GM12874 (cell line): ENCODE data around the gene ZNF469.

Source experiments
- TF ChIP-seq, protein P1 (sequence below): IDR thresholded peaks from 2 replicates; pipeline ENCODE4 v1.5.1; 2011; ENCODE audit warnings: low read depth, mild to moderate bottlenecking, control low read depth, low read length, moderate library complexity; ENCODE audit not compliant: insufficient read depth

The ZNF469 gene

GRCh38 chr16:88344411-88345030 lies 38.2 kb upstream of the ZNF469 start:
- TF ChIP-seq, protein P1, sequence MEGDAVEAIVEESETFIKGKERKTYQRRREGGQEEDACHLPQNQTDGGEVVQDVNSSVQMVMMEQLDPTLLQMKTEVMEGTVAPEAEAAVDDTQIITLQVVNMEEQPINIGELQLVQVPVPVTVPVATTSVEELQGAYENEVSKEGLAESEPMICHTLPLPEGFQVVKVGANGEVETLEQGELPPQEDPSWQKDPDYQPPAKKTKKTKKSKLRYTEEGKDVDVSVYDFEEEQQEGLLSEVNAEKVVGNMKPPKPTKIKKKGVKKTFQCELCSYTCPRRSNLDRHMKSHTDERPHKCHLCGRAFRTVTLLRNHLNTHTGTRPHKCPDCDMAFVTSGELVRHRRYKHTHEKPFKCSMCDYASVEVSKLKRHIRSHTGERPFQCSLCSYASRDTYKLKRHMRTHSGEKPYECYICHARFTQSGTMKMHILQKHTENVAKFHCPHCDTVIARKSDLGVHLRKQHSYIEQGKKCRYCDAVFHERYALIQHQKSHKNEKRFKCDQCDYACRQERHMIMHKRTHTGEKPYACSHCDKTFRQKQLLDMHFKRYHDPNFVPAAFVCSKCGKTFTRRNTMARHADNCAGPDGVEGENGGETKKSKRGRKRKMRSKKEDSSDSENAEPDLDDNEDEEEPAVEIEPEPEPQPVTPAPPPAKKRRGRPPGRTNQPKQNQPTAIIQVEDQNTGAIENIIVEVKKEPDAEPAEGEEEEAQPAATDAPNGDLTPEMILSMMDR: no peak

DNA sequence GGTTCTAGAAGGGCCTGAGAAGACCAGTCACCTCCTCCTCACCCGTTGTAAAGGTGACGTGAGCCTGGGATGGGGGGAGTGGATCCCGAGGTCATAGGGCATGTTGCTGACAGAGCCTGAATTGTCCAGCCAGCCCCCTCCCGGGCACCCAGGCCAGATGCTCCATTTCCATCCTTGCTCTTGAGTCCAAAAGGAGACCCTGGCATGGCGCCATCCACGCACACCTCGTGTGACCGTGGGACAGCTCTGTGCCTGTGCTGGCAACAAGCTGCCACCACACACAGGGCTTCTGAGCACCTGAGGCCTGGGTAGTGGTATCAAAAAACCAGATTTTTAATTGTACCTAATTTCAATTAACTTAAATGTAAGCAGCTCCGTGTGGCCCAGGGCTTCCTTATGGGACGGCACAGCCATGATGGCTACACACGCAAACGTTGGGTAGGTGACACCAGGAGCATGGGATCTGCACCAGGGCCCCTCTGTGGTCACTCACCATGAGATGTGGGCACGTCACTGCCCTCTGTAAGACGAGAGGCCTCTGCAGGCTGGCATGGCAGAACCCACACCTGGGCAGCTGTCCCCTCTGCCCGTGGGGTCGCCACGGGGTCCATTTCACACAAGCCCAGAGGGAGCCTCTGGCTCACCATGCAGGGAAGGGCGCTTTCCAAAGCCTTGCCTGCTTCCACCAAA lies 37.6 kb upstream of the ZNF469 start:
- TF ChIP-seq, protein P1: no peak

DNA sequence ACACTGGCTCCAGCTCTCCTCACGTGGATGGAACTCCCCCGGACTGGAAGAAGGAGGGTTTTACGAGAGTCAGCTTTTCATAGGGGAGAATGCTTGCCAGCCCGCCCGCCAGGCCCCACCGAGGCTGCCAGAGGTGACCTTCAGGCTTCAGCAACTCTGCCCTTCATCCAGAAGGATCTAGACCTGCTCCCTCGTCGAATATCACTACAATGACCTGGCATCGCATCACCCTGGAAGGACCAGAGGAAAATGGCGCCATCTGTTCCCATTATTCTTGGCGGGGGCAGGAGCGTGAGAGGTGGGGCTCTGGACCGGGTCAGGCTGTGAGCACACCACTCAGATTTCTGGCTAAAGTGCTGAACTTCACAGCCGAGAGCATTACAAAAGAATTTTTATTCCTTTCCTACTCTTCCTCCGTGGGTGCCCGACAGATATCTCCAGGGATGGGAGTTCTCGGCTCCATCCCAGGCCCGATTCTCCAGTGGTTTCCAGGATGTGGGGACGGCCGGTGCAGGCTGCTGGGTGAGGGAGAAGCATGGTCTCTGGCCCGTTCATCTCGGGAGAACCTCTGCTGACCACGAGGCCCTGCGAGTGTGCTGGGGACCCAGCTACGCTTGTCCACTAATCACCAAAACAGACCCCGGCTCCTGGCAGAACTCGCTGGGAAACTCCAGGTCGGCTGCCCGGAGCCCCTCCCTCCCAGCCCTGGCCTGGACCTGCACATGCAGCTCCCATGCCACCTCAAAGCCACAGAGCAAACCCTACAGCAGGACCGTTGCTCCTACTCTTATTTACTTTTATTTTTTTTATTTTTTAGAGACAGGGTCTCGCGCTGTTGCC lies 36.8 kb upstream of the ZNF469 start:
- TF ChIP-seq, protein P1: no peak

DNA sequence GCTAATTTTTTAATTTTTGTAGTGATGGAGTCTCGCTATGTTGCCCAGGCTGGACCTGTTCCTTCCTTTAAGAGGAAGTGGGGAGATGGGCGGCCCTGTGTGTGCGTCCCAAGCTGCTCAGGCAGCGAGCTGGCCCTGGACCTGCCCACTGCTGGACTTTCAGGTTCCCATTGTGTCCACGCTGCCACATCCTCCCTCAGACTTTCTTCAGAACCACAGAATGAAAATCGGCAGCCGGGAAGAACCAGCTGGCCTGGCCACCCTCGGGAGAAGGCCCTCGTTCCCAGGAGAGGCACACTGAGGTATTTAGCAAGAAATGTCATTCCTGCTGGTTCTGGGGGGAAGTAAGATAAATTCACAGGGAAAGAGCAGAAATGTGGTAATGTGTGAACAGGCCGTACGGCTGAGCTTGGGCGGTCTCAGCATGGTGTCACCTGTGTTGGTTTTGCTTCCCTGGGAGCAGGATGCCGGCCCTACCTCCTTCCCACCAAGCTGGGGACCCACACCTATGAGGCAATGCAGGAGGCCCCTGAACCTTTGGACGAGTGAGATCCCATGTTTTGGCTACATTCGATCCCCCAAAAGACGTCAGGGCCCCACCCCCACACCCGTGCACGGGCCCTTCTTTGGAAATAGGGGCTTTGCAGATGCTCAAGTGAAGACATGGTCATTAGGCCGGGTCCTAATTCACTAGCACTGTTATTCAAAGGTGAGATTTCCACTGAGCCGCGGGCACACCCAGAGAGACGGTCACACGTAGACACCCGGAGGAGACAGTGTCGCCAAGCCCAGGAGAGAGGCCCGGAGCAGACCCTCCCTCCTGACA lies 35.9 kb upstream of the ZNF469 start:
- TF ChIP-seq, protein P1: no peak

- TF ChIP-seq, protein P1: no peak
Observed at GRCh38 chr16:88347656-88348376, 34.9 kb upstream of the ZNF469 start.

DNA sequence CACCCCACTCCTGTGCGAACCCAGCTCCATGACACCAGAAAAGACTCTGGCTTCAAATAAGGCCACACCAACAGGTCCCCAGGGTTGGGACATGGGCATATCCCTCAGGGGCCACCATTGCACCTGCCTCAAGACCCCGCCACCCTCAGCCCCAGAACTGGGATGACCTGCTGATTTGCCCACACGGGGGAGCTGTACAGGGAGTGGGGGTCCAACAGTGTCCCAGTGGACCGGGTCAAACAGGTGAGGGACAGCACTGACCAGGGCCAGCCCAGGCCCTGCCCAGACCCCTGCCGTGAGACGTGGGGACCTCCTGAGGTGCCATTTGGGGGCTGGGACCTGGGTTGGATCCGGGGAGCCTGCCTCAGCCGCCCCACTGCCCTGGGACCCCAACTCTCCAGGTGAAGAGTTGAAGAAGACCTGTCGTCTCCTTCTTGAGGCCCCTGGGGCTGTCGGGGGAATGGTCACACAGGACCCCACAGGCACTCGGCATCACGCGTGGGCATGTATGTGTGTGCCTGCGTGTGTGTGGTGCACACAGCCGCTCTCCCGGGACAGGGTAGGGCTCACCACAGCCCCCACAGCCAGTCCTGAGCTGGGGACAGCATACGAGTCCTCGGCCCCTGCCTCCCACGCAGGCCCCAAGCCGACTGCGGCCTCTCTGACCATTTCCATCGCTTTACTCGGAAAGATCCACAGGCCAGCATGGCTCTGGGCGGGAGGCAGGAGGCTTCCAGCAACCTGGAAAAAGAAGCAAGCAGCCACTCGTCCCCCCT lies 34.2 kb upstream of the ZNF469 start:
- TF ChIP-seq, protein P1: no peak
